Osteocyte (in vitro differentiated cells): ENCODE measurements around the gene SF3B3. TPM values are rescaled to one million over a fixed set of nuclear protein-coding genes. Genes with fewer than 3 reads are reported as not detected.
"Not testable (repeated sequence)": the region's sequence is repeated elsewhere in the genome, so short reads cannot be mapped to it uniquely, and the experiment has no call there.

Source experiments
- DNase-seq: peaks from one replicate; pipeline ENCODE4 v3.0.0; 2021; ENCODE audit warnings: mixed read lengths; ENCODE audit not compliant: unreplicated experiment; ENCODE audit errors: extremely low spot score
- H3K27ac Mint-ChIP-seq: one replicate; pipeline ENCODE4 v1.8.0; 2021; ENCODE audit warnings: mild to moderate bottlenecking, mixed read lengths; ENCODE audit not compliant: unreplicated experiment
- H3K27me3 Mint-ChIP-seq: one replicate; pipeline ENCODE4 v1.8.0; 2021; ENCODE audit warnings: mixed read lengths; ENCODE audit not compliant: unreplicated experiment
- H3K36me3 Mint-ChIP-seq: one replicate; pipeline ENCODE4 v1.8.0; 2021; ENCODE audit warnings: mixed read lengths; ENCODE audit not compliant: unreplicated experiment
- H3K4me1 Mint-ChIP-seq: one replicate; pipeline ENCODE4 v1.8.0; 2021; ENCODE audit warnings: mixed read lengths; ENCODE audit not compliant: unreplicated experiment
- H3K4me3 Mint-ChIP-seq: one replicate; pipeline ENCODE4 v1.8.0; 2021; ENCODE audit warnings: mild to moderate bottlenecking, moderate library complexity, mixed read lengths; ENCODE audit not compliant: unreplicated experiment
- H3K9me3 Mint-ChIP-seq: one replicate; pipeline ENCODE4 v1.8.0; 2021; ENCODE audit warnings: mixed read lengths; ENCODE audit not compliant: unreplicated experiment
- total RNA-seq: library from RNA; stranded (reverse); gene quantifications from 2 replicates; pipeline ENCODE4 v1.2.1, GENCODE V29; 2021
- TF ChIP-seq, protein P1 (sequence below): fragments of 200-600 bp; sonication (generic); IDR thresholded peaks from 2 replicates; pipeline ENCODE4 v1.5.0; 2021; ENCODE audit warnings: antibody characterized with exemption, mild to moderate bottlenecking, moderate library complexity

The SF3B3 gene
- total RNA-seq, 1 donor from 2014 or later: 307 TPM

DNA sequence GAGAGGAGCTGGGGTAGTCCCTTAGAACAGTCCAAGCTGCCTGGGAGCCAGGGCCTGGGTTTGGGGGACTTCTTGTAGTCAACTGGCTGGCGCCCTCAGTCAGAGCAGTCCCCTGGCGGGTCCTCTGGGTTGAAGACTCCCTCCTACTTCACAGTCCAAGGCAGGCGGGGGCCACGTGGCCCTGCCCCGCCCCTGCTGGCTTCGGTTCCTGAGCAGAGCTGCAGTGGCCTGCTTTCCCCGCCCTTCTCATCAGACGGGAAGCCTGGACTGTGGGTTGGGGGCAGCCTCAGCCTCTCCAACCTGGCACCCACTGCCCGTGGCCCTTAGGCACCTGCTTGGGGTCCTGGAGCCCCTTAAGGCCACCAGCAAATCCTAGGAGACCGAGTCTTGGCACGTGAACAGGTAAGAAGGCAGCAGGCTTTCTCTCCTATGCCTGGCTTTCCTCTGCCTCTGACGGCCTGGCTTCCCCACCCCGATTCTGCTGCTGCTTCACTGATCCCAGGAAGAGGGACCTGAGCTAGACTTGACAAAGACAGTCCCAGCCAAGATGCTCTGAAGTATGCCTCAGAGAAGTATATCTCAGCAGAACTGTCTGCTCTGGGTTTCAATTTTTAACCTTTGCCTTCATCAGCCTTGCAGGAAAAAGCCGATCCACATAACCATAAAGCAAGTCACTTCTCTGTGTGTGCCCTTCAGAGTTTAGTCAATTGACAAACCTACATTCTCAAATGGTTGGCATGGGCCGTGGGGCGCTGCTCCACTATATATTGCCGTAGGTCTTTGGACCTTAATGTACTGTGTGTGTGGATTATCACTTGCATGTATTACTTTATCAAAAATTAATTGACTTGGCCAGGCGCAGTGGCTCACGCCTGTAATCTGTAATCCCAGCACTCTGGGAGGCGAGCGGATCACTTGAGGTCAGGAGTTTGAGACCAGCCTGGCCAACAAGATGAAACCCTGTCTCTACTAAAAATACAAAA lies 56.3 kb downstream of the SF3B3 start:
- Mint-ChIP-seq H3K9me3 (no peaks in the 10 kb centered on the region), H3K27me3 (no peaks in the 10 kb centered on the region), H3K27ac (no peak overlapping the region), H3K36me3 (peaks cover 2% of the 10 kb centered on the region), H3K4me1 (peaks cover 66% of the 10 kb centered on the region), H3K4me3 (no peak overlapping the region)
- no peak for DNase-seq
- TF ChIP-seq, protein P1, sequence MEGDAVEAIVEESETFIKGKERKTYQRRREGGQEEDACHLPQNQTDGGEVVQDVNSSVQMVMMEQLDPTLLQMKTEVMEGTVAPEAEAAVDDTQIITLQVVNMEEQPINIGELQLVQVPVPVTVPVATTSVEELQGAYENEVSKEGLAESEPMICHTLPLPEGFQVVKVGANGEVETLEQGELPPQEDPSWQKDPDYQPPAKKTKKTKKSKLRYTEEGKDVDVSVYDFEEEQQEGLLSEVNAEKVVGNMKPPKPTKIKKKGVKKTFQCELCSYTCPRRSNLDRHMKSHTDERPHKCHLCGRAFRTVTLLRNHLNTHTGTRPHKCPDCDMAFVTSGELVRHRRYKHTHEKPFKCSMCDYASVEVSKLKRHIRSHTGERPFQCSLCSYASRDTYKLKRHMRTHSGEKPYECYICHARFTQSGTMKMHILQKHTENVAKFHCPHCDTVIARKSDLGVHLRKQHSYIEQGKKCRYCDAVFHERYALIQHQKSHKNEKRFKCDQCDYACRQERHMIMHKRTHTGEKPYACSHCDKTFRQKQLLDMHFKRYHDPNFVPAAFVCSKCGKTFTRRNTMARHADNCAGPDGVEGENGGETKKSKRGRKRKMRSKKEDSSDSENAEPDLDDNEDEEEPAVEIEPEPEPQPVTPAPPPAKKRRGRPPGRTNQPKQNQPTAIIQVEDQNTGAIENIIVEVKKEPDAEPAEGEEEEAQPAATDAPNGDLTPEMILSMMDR: no peak

DNA sequence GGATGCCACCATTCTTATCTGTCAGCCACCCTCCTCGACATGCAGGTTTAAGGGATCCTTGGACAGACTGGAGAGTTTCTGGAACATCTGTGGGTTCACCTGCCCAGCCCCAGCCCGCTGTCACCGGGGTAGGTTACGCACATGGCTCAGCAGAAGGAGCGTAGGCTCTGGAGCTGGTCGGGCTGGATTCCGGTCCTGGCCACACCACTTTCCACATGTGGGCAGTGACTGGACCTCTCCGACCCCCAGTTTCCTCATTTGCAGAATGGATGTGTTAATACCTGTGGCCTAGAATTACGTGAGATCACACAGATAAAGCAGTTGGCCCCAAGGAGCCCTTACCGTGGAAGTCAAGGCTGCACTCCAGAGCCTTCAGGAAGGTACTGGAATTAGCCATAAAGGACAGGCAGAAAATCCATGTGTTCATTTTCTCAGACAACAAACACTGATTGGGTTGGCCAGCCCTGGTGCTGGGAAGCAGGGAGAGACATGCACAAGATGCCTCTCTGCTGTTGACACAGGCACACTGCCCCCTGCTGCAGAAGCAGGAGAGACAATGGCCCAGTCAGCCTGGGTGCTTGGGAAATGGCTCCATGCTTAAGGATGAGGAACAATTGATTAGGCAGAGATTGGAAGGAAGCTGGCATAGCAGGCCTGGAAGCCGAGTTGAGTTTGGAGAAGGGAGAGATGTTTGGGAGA lies 58.8 kb downstream of the SF3B3 start:
- Mint-ChIP-seq H3K9me3 (no peaks in the 10 kb centered on the region), H3K4me3 (no peak overlapping the region), H3K36me3 (no peaks in the 10 kb centered on the region), H3K27me3 (no peaks in the 10 kb centered on the region), H3K27ac (peak overlapping the region; percentile 55), H3K4me1 (peaks cover 45% of the 10 kb centered on the region)
- TF ChIP-seq, protein P1: peak; percentile 18
- DNase-seq: no peak

DNA sequence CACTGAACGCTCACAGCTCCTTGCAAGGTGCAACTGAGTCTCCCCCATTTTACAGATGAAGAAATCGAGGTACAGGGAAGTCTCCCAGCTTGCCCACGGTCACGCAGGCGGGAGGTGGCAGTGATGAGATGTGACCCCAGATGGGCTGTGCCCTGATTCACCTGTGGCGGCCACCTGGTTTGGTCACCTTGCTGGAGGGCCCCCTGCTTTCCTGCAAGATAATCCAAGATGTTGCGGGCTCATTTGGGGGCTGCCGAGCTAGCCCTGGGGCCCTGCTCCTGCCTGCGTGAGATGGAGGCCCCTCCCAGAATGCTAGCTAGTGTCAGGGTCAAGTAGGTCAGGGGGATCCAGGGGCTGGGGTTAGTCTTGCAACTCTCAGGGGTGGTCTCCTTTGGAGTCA lies 63.1 kb downstream of the SF3B3 start:
- TF ChIP-seq, protein P1: no peak
- H3K4me3 Mint-ChIP-seq: no peak overlapping the region
- H3K36me3 Mint-ChIP-seq: no peaks in the 10 kb centered on the region
- H3K27ac Mint-ChIP-seq: no peak overlapping the region
- no peaks in the 10 kb centered on the region for H3K27me3 Mint-ChIP-seq
- no peak for DNase-seq
- H3K4me1 Mint-ChIP-seq: peaks cover 52% of the 10 kb centered on the region
- H3K9me3 Mint-ChIP-seq: no peaks in the 10 kb centered on the region

DNA sequence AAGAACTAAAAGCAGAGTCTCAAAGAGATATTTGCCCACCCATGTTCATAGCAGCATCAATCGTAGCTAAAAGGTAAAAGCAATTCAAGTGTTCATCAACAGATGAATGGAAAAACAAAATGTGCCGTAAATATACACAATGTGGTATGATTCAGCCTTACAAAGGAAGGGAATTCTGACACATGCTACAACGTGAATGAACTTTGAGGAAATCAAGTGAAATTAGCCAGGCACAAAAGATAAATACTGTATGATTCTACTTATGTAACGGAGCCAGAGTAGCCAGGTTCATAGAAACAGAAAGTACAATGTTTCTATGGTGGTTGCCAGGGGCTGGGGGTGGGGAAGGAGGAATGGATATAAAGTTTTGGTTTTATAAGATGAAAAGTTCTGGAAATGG lies 64.9 kb downstream of the SF3B3 start:
- no peak for DNase-seq

DNA sequence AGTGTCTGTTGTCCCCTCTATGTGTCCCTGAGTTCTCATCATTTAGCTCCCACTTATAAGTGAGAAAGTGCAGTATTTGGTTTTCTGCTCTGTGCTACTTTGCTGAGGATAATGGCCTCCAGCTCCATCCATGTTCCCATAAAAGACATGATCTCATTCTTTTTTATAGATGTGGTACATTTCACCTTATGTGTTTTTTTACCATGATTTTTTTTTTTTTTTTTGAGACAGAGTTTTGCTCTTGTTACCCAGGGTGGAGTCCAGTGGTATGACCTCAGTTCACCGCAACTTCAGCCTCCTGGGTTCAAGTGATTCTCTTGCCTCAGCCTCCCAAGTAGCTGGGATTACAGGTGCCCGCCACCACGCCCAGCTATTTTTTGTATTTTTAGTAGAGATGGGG lies 65.8 kb downstream of the SF3B3 start:
- not testable (repeated sequence) for H3K36me3 Mint-ChIP-seq, H3K9me3 Mint-ChIP-seq, H3K4me3 Mint-ChIP-seq, DNase-seq, H3K27me3 Mint-ChIP-seq
- H3K27ac Mint-ChIP-seq: peak overlapping the region; percentile 89
- H3K4me1 Mint-ChIP-seq: peaks cover 44% of the 10 kb centered on the region

More for the DNA sequence above, 64.9 kb downstream of the SF3B3 start:
- Mint-ChIP-seq H3K4me1 (peaks cover 49% of the 10 kb centered on the region), H3K27ac (peak overlapping the region; percentile 78), H3K27me3 (no peaks in the 10 kb centered on the region), H3K4me3 (no peak overlapping the region), H3K9me3 (no peaks in the 10 kb centered on the region), H3K36me3 (no peaks in the 10 kb centered on the region)
- TF ChIP-seq, protein P1: no peak
